WTC11 (cell line): ENCODE data around the gene MGMT. TPM values are rescaled to one million over a fixed set of nuclear protein-coding genes. Genes with fewer than 3 reads are reported as not detected.

ENCODE experiments used
- ATAC-seq: fragments of 200-7000 bp; cut with Tn5 transposase; 2 replicates; pipeline ENCODE4 v1.10.0; 2021; ENCODE audit warnings: mild to moderate bottlenecking, moderate library complexity
- CTCF ChIA-PET: fragments of 300-600 bp; sonication (Branson Sonifier 250); formaldehyde crosslinking; loops from one replicate; lab custom pipeline; 2021; ENCODE audit warnings: antibody characterized with exemption; lab: Charles Lee
- POLR2A ChIA-PET: fragments of 350-600 bp; sonication (Branson Sonifier 250); formaldehyde crosslinking; loops from one replicate; lab custom pipeline; 2021; ENCODE audit warnings: antibody characterized with exemption; lab: Charles Lee
- DNase-seq: peaks from one replicate; pipeline ENCODE4 v3.0.0; 2021; ENCODE audit warnings: low spot score
- H3K27ac Mint-ChIP-seq: 2 replicates; pipeline ENCODE4 v1.8.0; 2021; ENCODE audit warnings: mixed read lengths
- H3K27me3 Mint-ChIP-seq: 2 replicates; pipeline ENCODE4 v1.8.0; 2021; ENCODE audit warnings: low read depth, mild to moderate bottlenecking, moderate library complexity, mixed read lengths
- H3K36me3 Mint-ChIP-seq: 2 replicates; pipeline ENCODE4 v1.8.0; 2021; ENCODE audit warnings: mixed read lengths
- H3K4me1 Mint-ChIP-seq: 2 replicates; pipeline ENCODE4 v1.8.0; 2022; ENCODE audit warnings: mixed read lengths
- H3K4me3 Mint-ChIP-seq: 2 replicates; pipeline ENCODE4 v1.8.0; 2021; ENCODE audit warnings: mild to moderate bottlenecking, moderate library complexity, mixed read lengths
- H3K9me3 Mint-ChIP-seq: 2 replicates; pipeline ENCODE4 v1.8.0; 2021; ENCODE audit warnings: mixed read lengths
- ATF2 ChIP-seq: sonication (generic); formaldehyde crosslinking; IDR thresholded peaks from 2 replicates; pipeline ENCODE4 v1.8.1; 2022; ENCODE audit warnings: low read depth, missing genetic modification reagents, borderline replicate concordance
- ATF3 ChIP-seq: sonication (generic); formaldehyde crosslinking; conservative IDR thresholded peaks from 2 replicates; pipeline ENCODE4 v1.8.1; 2022; ENCODE audit warnings: mild to moderate bottlenecking, missing genetic modification reagents
- CBFB ChIP-seq: sonication (generic); formaldehyde crosslinking; IDR thresholded peaks from 2 replicates; pipeline ENCODE4 v1.8.1; 2022; ENCODE audit warnings: mild to moderate bottlenecking, low read depth, missing genetic modification reagents
- CREB1 ChIP-seq: sonication (generic); formaldehyde crosslinking; IDR thresholded peaks from 2 replicates; pipeline ENCODE4 v1.8.0; 2023; ENCODE audit warnings: mild to moderate bottlenecking, missing genetic modification reagents
- CTCF ChIP-seq: fragments of 200-600 bp; IDR thresholded peaks from 2 replicates; pipeline ENCODE4 v1.8.0; 2022; ENCODE audit warnings: antibody characterized with exemption
- FOXK1 ChIP-seq: sonication (generic); formaldehyde crosslinking; IDR thresholded peaks from 2 replicates; pipeline ENCODE4 v1.8.0; 2022; ENCODE audit warnings: mild to moderate bottlenecking, moderate library complexity, missing genetic modification reagents
- HMGXB4 ChIP-seq: sonication (generic); formaldehyde crosslinking; IDR thresholded peaks from 2 replicates; pipeline ENCODE4 v1.8.1; 2023; ENCODE audit warnings: mild to moderate bottlenecking, moderate library complexity, missing genetic modification reagents
- IRF1 ChIP-seq: sonication (generic); formaldehyde crosslinking; IDR thresholded peaks from 2 replicates; pipeline ENCODE4 v1.8.0; 2023; ENCODE audit warnings: missing genetic modification reagents
- MXD4 ChIP-seq: fragments of 250-450 bp; sonication (Bioruptor Pico); IDR thresholded peaks from 2 replicates; pipeline ENCODE4 v1.8.0; 2021; ENCODE audit warnings: mild to moderate bottlenecking, moderate library complexity, borderline replicate concordance
- NFYB ChIP-seq: sonication (generic); formaldehyde crosslinking; conservative IDR thresholded peaks from 2 replicates; pipeline ENCODE4 v1.8.0; 2022; ENCODE audit warnings: low read depth, missing genetic modification reagents
- NR3C1 ChIP-seq: sonication (generic); formaldehyde crosslinking; conservative IDR thresholded peaks from 2 replicates; pipeline ENCODE4 v1.8.1; 2023; ENCODE audit warnings: low read depth, mild to moderate bottlenecking, missing genetic modification reagents
- PRDM15 ChIP-seq: sonication (generic); formaldehyde crosslinking; IDR thresholded peaks from 2 replicates; pipeline ENCODE4 v1.8.0; 2022; ENCODE audit warnings: missing genetic modification reagents
- PRRX2 ChIP-seq: fragments of 250-450 bp; sonication (Bioruptor Pico); IDR thresholded peaks from 2 replicates; pipeline ENCODE4 v1.8.0; 2021; ENCODE audit warnings: mild to moderate bottlenecking
- RELA ChIP-seq: sonication (generic); formaldehyde crosslinking; IDR thresholded peaks from 2 replicates; pipeline ENCODE4 v1.8.1; 2022; ENCODE audit warnings: missing genetic modification reagents, mild to moderate bottlenecking, borderline replicate concordance
- USF1 ChIP-seq: sonication (generic); formaldehyde crosslinking; IDR thresholded peaks from 2 replicates; pipeline ENCODE4 v1.8.0; 2022; ENCODE audit warnings: mild to moderate bottlenecking, missing genetic modification reagents
- ZBTB43 ChIP-seq: sonication (generic); formaldehyde crosslinking; IDR thresholded peaks from 2 replicates; pipeline ENCODE4 v1.8.1; 2023; ENCODE audit warnings: mild to moderate bottlenecking, missing genetic modification reagents
- ZMAT4 ChIP-seq: fragments of 250-450 bp; sonication (Bioruptor Pico); IDR thresholded peaks from 2 replicates; pipeline ENCODE4 v1.9.0; 2021; ENCODE audit warnings: mild to moderate bottlenecking
- ZNF416 ChIP-seq: fragments of 250-450 bp; sonication (Bioruptor Pico); IDR thresholded peaks from 2 replicates; pipeline ENCODE4 v1.9.0; 2021; ENCODE audit warnings: mild to moderate bottlenecking, inconsistent platforms
- total RNA-seq: library from RNA; stranded (reverse); gene quantifications from 3 replicates; pipeline ENCODE4 v1.2.3, GENCODE V29; 2021

The MGMT gene
- total RNA-seq, 1 experiment from 2014 or later = 11.8 TPM

- ChIA-PET POLR2A (no interaction called here), CTCF (interaction anchor here (1.0 kb wide), 1 partner anchor 19 kb away, joined by 7 read pairs; no protein-coding TSS in a partner anchor)
- ATAC-seq (no peak), DNase-seq (no peak)
- Mint-ChIP-seq H3K9me3 (peaks cover 7% of the 10 kb centered on the region), H3K27ac (no peak overlapping the region), H3K27me3 (no peaks in the 10 kb centered on the region), H3K4me1 (peaks cover 3% of the 10 kb centered on the region; the same call in 1 of the 2 replicates), H3K36me3 (no peaks in the 10 kb centered on the region), H3K4me3 (no peak overlapping the region)
- TF ChIP-seq ZNF416 = no peak
- TF ChIP-seq USF1 (CRISPR knock-in tag) = no peak
- no peak for TF ChIP-seq CTCF
- no peak for TF ChIP-seq CREB1 (CRISPR knock-in tag)
- TF ChIP-seq NR3C1 (CRISPR knock-in tag) = no peak
- TF ChIP-seq ATF3 = no peak
- TF ChIP-seq PRDM15 (CRISPR knock-in tag) = no peak
- TF ChIP-seq PRRX2 = no peak
- no peak for TF ChIP-seq HMGXB4 (CRISPR knock-in tag)
- TF ChIP-seq MXD4 (CRISPR knock-in tag) = no peak
- TF ChIP-seq ZBTB43 = no peak
- no peak for TF ChIP-seq IRF1 (CRISPR knock-in tag)
- TF ChIP-seq RELA = no peak
- TF ChIP-seq ATF2 (CRISPR knock-in tag) = no peak
- no peak for TF ChIP-seq ZMAT4 (CRISPR knock-in tag)
- no peak for TF ChIP-seq CBFB (CRISPR knock-in tag)
- no peak for TF ChIP-seq FOXK1 (CRISPR knock-in tag)
- TF ChIP-seq NFYB = no peak
These were observed 210.4 kb downstream of the MGMT start for GRCh38 chr10:129677377-129677927.
